SU-DHL-6 (cell line): ENCODE data around the gene RHBDF2.

ENCODE experiments used
- EZH2phosphoT487 ChIP-seq: fragments of 200-600 bp; sonication (generic), shearing (Covaris generic); conservative IDR thresholded peaks from 2 replicates; pipeline ENCODE4 v1.6.1; 2018; ENCODE audit warnings: mild to moderate bottlenecking, antibody characterized with exemption, low read length, moderate library complexity, mixed read lengths
- TF ChIP-seq, protein P1 (sequence below): fragments of 200-600 bp; sonication (generic); IDR thresholded peaks from one replicate; pipeline ENCODE4 v1.5.1; 2017; ENCODE audit warnings: antibody characterized with exemption, mild to moderate bottlenecking, low read length, moderate library complexity; ENCODE audit not compliant: insufficient read depth, poor library complexity, severe bottlenecking

GRCh38 chr17:76549215-76549518 lies 47.9 kb upstream of the RHBDF2 start:
- TF ChIP-seq, protein P1, sequence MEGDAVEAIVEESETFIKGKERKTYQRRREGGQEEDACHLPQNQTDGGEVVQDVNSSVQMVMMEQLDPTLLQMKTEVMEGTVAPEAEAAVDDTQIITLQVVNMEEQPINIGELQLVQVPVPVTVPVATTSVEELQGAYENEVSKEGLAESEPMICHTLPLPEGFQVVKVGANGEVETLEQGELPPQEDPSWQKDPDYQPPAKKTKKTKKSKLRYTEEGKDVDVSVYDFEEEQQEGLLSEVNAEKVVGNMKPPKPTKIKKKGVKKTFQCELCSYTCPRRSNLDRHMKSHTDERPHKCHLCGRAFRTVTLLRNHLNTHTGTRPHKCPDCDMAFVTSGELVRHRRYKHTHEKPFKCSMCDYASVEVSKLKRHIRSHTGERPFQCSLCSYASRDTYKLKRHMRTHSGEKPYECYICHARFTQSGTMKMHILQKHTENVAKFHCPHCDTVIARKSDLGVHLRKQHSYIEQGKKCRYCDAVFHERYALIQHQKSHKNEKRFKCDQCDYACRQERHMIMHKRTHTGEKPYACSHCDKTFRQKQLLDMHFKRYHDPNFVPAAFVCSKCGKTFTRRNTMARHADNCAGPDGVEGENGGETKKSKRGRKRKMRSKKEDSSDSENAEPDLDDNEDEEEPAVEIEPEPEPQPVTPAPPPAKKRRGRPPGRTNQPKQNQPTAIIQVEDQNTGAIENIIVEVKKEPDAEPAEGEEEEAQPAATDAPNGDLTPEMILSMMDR: no peak
- TF ChIP-seq EZH2phosphoT487: no peak
